HuH-7 (cell line): ENCODE results near the gene TRPV4.
"Not testable (repeated sequence)": the region's sequence is repeated elsewhere in the genome, so short reads cannot be mapped to it uniquely, and the experiment has no call there.

Experiments used
- DNase-seq: peaks from one replicate; pipeline ENCODE4 v3.0.0; 2011; ENCODE audit warnings: low spot score

Gene TRPV4

GRCh38 chr12:109860977-109861376, 27.8 kb upstream of the TRPV4 start:
- no peak for DNase-seq

GRCh38 chr12:109858764-109859163, 25.6 kb upstream of the TRPV4 start:
- DNase-seq = no peak

GRCh38 chr12:109857715-109858114, 24.5 kb upstream of the TRPV4 start:
- no peak for DNase-seq

GRCh38 chr12:109855377-109855776, 22.2 kb upstream of the TRPV4 start:
- DNase-seq = no peak

- not testable (repeated sequence) for DNase-seq
Observed at GRCh38 chr12:109850518-109850917, 17.3 kb upstream of the TRPV4 start.

DNA sequence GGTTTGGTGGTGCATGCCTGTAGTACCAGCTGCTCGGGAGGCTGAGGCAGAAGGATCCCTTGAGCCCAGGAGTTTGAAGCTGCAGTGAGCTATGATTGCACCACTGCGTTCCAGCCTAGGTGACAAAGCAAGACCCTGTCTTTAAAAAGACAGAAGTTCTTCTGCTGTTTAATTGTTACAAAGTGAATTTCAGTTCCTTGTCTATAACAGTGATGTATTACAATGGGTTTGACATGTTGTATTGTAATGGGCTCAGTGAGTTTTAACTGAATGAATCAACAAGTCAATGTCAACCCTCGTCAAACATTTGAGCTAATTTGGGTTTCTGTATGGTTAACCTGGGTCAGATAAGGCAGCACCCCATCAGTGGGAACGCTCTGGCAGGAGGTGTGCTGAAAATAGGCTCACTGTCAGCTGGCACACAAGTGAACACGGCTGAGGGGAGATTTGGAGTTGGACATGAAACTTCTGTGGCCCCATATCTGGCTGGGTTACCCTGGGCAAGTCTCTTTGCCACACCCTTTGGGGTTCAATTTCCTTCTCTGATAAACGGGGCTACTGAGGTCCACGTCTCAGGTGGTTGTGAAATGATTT, 14.0 kb upstream of the TRPV4 start:
- DNase-seq = no peak

DNA sequence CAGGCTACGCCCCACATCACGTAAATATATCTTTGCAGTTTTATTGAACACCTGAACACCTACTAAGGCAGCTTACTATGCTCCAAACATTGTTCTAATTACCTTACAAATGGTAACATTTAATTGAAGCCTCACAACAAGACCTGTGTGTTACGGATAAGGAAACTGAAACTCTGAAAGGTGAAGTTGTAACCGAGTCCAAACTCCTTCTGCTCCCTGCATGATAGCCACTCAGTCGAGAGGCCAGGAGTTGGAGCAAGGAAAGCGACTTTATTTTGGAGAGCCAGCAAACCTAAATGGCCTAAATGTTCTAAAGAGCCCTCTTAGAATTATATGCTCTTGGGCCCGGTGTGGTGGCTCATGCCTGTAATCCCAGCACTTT, 12.6 kb upstream of the TRPV4 start:
- DNase-seq = no peak

DNA sequence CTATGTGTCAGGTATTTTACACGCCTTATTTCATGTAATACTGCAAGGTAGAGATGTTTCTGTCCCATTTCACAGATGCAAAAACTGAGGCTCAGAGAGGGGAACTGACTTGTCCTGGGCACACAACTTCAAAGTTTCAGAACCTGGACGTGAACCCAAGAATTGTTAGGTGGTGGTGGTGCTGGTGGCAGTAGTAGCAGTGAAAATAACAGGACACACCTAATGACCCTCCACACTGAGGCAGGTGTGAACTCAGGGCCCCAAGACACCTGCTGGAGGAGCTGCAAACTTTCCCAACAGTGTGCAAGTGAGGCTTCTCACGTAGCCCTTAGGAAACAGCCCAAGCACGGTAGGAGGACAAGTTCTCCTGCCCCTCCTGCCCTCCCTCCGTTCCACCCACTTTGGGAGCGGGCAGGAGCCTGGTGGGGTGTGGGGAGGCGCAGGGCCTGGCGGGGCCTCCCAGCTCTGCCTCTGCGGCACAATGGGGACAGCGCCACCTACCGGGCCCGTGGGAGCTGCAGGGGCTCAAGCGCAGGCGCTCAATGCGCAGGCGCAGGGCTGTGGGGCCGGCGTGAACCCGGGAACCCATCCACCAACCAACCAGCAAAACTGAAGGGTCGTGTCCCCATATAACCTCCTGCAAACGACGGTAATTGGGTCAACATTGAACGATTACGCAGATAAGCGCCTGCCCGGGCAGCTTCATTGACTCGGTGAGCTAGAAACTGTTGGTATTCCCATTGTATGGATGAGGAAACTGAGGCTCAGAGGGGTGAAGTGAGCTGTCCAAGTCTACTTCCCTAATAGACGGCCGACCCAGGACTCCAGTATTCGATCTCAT, 12.0 kb upstream of the TRPV4 start:
- DNase-seq = peak; percentile 90

GRCh38 chr12:109844091-109844490, 10.9 kb upstream of the TRPV4 start:
- DNase-seq = no peak

GRCh38 chr12:109842021-109842420, 8.8 kb upstream of the TRPV4 start:
- no peak for DNase-seq

DNA sequence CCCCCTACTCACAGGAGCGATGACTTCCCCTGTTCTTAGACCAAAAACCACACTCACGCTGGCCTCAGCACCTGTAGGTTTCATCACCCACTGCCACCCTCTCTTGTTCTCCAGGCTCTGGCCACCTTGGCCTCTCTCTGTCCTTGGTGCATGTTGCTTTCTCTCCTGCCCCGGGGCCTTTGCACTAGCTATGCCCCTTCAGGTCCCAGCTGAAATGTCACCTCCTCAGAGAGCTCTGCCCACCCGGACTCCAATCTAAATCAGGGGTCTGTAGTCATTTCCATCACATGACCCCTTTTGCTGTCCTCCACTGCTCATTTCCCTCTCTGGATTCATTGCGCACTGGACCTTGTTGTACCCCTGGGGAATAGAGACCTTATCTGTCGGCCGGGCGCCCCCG, 8.2 kb upstream of the TRPV4 start:
- no peak for DNase-seq

DNA sequence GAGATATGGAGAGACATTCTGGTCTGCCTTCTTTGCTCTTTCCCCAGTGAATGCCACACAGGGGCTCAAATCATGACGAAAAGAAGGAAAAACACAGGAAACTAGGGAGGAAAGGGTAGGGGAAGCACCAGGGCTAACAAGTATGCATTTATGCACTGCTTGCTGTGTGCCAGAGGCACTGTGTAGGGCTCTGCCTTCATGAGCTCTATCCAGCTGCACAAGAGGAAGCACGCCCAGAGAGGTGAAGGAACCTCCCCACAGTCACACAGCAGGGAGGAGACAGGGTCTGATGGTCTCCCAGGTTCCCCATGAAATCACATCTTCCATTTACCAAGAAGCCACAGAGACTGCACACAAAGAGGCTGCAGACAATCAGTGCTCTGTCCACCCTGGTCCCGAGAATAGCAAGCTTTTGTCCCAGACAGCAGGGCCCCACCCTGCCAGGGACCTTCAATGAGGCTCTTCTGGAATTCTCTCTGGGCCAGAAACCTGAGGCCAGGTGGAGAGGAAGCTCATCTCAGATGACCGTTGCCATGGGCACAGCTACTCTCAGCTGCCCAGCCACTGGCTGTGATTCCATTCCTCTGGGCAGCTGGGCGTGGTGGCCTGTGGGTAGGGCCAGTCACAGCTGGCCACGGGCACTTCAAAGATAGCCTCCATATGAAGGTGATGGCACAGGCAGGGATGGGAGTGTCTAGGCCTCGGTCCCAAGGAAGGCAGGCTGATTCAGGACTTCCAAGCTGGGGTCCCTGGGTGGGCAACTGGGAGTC, 7.3 kb upstream of the TRPV4 start:
- DNase-seq = no peak

DNA sequence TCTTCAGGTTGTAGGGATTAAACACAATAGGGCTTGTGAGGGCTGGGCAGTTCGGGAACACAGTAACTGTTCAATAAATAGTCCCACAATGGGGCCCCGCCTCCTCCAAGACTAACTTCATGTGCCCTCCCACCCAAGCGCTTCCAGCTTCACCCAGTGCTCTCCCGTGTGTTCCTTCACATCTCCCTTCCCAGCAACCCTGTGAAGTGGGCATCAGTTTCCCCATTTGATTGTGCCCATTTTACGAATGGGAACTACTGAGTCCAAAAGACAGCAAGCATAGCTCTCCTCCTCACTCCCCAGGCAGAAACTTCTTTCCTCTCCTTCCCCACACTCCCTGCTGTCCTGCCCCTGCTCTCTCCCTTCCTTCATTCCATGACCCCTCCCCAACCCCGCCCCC, 6.2 kb upstream of the TRPV4 start:
- no peak for DNase-seq

DNA sequence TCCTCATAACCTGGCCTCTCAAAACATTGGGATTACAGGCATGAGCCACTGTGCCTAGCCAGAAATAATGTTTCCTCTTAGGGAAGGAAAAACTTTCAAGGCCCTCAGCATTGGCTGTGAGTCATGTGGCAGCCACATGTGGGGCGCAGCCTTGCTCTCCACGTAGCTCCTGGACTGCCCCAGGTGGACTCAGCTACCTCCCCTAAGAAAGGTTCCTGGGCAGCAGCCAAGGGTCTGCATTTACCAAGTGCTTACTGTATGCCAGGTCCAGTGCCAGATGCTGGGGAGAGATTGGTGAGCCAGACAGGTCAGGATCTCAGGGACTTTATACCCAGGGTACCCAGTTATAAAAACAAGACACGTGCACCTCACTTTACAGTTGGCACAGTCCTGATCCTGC, 3.7 kb upstream of the TRPV4 start:
- no peak for DNase-seq

DNA sequence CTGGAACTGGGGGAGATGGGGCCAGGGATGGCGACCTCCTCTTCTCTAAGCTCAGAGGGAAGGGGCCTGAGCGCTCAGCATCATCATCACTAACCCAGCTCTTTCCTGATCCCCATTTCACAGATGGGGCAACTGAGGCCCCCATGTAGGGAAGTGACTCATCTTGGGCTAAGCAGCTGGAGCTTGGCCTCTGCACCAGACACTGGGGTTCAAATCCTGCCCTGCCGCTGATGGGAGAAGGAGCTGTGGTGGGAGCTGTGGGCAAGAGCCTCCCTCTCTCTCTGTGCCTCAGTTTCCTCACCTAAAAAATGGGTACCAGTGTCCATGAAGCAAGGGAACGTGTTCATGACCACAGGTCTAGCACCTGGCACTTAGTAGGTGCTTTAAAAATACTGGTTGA, 2.6 kb upstream of the TRPV4 start:
- DNase-seq = no peak

DNA sequence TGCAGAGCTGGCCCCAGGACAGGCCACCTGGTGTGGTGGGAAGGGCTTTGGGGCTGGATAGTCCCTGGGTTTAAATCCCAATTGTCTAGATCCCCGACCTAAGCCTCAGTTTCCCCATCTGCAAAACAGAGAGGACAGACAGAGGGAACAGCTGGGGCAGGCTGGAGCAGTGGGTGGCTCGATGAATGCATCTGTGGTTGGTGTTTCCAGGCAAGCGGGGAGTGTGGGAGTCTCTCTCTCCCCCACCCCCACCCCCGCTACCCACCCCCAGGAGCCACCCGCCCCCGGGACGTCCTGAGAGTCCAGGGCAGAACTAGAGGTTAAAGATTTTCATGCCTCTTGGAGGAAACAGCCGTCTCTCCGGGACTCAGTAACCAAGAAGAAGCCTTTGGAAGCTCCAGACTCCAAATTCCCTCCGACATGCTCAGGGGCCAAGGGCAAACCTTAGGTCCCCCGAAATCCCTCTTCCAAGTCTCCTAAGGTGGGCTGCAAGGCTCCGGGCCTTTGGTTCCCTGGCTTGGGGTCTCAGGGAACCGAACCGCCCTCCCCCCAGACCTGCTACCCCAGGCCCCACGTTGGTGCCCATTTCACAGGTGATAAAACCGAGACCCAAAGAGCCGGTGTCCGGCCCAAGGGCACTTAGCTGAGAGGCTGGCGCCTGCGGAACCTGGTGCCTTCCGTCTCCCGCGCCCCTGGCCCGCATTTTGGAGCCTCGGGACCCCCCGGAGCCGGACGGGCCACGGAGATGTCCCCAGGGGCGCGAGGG, 474 bp downstream of the TRPV4 start:
- DNase-seq = no peak

GRCh38 chr12:109831929-109832328, 1.3 kb downstream of the TRPV4 start:
- no peak for DNase-seq

GRCh38 chr12:109831365-109831764, 1.8 kb downstream of the TRPV4 start:
- DNase-seq = no peak

- no peak for DNase-seq
Observed at GRCh38 chr12:109830718-109831117, 2.5 kb downstream of the TRPV4 start.

GRCh38 chr12:109830267-109830666, 2.9 kb downstream of the TRPV4 start:
- DNase-seq = no peak

GRCh38 chr12:109829667-109830066, 3.5 kb downstream of the TRPV4 start:
- DNase-seq = no peak

DNA sequence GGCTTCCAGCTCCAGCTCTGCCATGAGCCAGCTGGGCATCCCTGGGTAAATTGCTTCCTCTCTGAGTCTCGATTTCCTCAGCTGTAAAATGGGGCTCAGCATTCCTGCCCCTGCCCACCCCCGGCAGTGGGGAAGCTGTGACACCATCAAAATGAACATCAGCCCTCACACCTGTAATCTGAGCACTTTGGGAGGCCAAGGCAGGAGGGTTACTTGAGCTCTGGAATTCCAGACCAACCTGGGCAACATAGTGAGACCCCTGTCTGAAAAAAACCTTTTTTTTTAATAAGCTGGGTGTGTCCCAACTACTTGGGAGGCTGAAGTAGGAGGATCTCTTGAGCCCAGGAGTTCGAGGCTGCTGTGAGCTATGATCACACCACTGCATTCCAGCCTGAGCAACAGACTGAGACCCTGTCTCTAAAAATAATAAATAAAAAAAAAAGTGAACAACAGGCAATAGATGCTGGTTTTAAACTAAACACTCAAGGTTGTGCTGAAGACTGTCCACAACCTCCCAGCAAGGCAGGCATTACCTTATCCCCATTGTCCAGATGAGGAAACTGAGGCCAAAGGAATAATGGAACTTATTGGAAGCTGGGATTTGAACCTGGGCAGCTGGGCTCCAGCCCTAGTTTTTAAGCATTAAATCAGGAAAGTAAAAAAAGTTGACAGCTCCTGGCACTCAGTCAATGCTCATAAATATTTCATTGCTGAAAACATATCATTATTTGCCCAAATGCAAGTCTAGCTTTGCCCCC, 4.3 kb downstream of the TRPV4 start:
- DNase-seq = no peak
